ENCODE measurements around the gene ARRDC4.
A peak's percentile ranks its signal among the peaks of the same experiment; 100 is the strongest.

ARRDC4 gene, protein sequence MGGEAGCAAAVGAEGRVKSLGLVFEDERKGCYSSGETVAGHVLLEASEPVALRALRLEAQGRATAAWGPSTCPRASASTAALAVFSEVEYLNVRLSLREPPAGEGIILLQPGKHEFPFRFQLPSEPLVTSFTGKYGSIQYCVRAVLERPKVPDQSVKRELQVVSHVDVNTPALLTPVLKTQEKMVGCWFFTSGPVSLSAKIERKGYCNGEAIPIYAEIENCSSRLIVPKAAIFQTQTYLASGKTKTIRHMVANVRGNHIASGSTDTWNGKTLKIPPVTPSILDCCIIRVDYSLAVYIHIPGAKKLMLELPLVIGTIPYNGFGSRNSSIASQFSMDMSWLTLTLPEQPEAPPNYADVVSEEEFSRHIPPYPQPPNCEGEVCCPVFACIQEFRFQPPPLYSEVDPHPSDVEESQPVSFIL

DNA sequence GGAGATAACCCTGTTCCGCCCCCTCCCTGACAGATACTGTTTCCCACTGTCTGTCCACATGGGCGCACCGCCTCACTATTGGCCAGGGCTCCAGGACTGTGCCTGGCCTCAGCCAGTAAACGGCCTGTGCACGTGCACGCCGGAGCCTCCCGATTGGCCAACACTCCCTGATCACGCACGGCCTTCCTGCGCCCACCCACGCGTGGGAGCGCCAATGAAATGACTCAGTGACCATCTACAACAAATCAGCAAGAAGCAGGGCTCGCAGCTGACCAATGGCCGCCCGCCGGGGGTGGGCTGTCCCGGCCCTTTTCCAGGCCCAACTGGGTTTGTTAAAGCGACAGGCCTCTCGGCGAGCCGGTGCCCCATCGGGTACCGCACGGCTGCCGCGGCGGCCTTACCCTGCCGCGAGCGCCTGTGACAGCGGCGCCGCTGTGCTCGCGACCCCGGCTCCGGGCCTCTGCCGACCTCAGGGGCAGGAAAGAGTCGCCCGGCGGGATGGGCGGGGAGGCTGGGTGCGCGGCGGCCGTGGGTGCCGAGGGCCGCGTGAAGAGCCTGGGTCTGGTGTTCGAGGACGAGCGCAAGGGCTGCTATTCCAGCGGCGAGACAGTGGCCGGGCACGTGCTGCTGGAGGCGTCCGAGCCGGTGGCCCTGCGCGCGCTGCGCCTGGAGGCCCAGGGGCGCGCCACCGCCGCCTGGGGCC lies at the start of gene ARRDC4:
Gene ARRDC4 (plus strand): TSS at position 340 of the 703 bp plus-strand sequence. CDS start 159 bp downstream, at position 499.
- DNase-seq, result peak; percentile 99 to 100

DNA sequence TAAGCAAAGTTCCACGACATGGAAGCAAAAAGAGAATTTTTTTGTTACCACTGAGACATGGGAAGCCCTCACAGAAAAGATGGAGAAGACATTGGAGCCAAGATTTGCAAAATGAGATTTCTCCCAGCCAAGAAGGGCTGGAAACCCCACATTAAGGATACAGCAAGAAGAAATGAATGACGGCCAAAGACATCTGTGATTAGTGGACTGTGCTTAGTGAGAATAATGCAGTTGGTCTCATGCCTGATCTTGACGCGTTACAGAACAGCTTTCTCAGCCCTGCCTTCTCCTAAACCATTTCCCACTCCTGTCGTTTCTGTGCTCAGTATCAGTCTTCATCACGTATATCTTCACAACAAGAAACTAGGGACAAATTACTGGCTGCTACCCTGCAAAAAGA lies 45.8 kb upstream of the ARRDC4 start:
- DNase-seq, result no peak

DNA sequence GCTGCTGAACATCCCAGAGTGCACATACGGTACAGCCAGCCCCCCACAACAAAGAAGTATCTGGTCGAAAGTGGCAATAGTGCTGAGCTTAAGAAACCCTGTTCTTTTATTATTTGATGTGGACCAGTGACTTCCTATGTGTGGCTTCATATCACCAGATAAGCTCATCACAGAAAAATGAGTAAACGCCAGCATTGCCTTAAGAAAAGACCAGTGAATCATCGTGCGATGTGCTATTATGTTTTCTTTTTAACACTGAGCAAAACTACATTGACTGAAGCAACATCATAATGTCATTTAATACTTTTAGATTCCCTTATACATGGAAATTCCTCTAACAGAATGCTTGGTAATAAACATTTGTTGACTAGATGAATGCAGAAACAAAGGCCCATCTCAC lies 45.2 kb upstream of the ARRDC4 start:
- no peak for DNase-seq

DNA sequence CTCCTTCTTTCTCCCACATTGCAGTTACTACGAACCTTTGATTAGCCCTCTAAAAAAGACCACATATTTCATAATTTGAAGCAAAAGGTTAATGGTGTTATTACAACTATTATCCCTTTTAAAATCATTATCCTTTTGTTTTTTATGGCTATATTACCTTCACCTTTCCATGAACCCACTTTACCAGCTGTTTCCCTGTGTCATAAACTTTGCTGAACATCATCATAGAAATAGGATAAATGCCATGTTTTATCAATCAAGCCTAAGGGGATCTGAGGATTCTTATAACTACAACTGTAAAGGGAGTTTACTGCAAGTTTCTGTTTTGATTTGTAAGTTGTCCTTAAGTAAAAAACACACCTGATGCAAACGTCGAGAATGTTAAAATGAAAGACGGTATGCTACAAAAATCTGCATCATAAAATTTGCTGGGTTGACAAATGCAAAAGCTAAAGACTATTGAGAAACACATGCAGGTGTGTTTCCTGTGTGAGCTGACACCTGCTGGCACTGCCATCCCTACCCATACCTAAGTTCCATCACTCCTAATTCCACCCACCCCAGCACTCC lies 39.1 kb upstream of the ARRDC4 start:
- no peak for DNase-seq

DNA sequence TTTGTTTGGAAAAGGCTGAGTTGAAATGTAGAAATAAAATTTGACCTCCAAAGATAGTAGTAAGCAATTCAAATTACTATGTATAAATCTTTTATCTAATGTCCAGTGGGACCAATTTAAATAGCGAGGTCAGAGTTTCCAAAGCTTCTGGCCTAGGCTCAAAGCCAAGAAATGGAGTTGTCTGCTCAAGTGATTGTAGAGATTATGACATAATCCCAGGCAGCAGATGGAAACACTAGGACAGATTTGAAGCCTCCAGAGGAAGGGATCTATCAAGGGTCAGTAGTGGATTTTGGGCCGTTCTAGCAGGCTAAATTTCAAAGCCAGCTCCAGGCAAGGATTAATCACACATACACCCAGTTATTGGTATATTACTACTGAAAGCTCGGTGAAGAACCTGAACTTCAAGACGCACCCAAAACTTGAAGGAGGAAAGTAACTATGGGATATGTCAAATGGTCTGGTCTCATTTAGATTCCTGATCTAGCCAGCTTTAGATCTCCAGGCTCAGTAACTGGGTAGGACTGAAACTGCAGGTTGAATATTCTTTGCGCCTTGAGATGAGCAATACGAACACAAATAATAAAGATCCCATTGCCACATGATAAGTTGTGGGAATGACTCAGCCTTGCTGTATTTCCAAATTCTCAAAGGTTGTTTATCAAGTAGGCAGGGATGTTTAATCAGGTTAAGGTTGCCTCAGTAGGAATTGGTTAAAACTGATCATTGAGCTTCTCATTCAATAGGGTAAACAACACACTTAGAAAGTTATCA lies 30.9 kb upstream of the ARRDC4 start:
- peak; percentile 53 to 86 for DNase-seq

DNA sequence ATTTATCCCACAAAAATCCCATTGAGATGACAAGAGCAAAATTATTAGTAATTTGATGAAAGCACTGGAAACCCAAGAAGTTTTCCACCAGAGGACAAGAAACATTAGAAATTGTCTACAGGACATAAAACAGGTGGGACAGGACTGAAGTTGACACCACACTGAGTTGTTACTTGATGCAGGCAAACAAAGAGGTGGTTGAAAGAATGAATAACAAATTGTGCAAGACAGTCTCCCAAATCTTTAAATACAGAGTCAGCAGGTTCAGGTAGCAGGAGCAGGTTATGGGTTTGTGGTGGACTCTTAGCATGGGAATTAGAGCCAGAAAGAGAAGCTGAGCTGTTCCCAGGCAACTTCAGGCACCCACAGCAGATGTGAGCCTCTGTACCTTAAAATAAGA lies 30.3 kb upstream of the ARRDC4 start:
- no peak for DNase-seq

DNA sequence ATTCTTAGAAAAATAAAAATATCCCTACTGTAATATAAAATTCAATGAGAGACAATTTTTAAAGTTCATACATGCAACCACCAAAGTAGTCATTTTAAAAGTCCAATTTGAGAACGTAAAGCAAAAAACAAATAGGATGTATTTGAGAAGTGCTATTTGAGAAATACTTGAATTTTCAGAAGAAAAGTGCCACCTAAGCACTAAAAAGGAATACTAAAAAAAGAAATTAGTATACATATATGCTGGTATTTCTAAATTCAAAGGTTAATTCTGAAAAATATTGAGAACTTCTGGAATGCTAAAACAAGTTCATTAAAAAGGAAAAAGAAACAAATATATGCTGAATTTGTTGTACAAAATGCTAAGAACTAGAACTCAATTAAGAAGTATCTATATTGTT lies 29.2 kb upstream of the ARRDC4 start:
- no peak for DNase-seq

DNA sequence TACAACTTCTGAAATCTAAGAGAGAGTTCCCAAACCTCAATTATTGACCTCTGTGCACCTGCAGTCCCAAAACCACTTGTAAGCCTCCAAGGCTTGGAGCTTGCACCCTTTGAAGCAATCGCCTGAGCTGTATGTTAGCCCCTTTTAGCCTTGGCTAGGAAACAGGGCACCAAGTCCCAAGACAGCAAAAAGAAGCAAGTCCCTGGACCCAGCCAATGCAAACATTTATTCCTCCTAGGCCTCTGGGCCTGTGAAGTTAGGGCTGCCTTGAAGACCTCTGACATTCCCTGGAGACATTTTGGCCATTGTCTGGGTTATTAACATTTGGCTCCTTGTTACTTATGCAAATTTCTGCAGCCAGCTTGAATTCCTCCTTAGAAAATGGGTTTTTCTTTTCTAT lies 26.9 kb upstream of the ARRDC4 start:
- DNase-seq, result no peak

DNA sequence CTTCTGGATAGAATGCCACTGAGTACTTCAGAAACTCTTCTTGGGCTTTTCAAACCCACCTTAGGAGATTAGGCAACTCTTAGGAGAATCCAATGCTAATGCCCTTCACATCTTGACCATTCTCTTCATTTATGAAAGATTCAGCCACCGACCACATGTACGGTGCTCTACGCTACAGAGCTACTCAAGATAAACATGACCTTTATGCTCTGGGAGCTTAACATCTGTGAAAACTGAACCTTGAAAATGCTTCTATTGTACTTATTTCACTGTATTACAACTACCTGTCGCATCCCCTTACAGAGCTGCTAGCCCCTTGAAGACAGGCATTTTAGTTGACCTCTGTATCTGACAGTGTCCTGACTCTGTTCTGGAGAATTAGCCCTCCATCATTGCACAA lies 19.5 kb upstream of the ARRDC4 start:
- DNase-seq, result no peak

DNA sequence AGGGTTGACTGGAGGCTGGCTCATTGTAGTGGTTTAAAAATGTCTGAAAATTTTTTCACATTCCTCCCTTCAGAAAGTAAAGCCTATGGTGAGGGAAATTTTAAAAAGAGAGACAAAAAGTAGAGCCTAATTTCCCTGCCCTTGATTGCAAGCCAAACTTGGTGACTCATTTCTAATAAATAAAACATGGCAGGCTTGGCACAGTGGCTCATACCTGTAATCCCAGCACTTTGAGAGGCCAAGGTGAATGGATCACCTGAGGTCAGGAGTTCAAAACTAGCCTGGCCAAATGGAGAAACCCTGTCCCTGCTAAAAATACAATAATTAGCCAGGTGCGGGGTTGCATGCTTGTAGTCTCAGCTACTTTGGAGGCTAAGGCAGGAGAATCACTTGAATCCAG lies 18.9 kb upstream of the ARRDC4 start:
- DNase-seq, result no peak

DNA sequence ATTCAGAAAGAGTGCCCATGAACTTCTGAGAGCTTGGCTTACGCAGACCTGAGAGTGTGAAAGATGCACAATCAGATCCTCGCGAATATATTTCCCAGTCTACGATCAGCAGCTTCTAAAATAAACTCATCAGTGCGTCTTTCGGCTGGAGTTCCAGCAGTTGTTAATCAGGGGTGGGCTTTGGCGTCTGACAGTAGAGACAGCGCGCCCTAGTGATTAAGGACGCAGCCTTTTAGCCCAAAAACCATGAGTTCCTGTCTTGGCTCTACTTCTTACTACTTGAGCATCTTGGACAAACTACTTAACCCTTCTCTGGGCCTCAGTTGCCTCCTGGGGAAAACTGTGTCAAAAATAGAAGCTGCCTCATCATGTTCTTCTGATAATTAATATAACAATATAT lies 15.8 kb upstream of the ARRDC4 start:
- no peak for DNase-seq

DNA sequence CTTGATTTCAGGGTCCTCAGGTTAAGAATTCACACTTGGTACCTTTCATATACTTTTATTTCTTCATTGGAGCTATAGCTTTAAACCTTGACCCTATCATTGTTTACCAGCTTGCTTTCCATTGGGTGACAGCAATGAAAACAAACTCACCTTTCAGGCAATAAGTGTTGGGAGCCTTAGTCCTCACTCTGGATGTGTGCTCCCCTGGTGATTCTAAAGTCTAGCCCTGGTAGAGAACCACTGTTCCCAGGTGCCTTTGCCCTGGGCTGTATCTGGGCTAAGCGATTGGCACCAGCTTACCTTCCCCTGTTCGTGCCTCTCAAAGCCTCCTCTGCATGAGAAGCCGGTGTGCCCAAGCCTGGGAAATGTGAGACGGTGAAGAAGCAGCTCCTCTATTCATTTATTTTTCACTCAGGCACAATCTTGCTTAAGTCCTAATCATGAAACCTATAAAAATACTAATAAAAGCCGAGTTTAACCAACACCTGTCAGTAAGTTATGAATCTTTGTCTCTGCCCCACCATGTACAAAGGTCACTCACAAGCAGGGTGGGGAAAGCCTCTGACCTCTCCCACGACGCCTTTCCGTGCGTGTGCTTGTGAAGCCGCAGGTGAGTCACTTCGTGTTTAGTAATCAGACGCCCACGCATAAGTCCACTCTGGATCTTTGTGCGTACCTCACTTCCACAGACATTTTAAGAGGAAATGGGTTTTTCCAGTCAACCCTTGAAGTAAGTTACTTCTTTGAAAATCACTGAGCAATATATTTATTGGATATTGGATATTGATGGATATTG lies 12.8 kb upstream of the ARRDC4 start:
- DNase-seq, result no peak

DNA sequence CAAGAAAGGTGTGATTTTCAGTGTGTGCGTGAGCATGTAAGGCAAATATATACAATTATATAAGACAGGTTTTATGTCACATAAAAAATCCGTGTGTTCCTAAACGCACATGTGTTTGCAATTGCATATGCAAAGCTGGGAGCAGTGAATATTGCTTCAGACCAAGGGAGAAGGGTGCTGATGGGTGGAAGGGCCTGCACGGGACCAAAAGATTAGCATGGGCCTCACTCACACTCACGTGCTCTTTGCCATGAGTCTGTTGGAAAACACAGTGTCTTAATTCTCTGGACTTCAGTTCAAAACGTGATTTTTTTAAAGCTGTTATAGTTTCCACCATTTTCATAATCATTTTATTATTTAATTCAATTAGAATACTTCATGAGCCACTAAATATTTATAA lies 7.2 kb upstream of the ARRDC4 start:
- no peak for DNase-seq

DNA sequence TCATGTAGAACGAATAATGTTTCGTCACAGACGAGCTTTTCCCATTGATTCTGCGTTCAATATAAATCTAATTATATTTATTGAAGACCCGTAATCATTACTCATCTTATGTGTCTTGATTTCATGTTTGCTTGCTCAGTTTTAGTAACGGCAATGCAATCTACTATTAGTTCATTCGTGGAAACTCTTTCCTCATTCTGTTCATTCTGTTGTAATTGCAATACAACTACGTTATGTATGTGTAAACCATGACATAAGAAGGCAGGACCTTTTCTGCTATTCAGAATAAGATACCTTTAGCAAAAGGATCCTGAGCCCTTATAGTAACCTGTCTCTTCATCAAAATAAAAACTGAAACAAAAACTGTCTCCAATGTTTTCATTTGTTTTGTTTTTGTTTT lies 6.8 kb upstream of the ARRDC4 start:
- no peak for DNase-seq

DNA sequence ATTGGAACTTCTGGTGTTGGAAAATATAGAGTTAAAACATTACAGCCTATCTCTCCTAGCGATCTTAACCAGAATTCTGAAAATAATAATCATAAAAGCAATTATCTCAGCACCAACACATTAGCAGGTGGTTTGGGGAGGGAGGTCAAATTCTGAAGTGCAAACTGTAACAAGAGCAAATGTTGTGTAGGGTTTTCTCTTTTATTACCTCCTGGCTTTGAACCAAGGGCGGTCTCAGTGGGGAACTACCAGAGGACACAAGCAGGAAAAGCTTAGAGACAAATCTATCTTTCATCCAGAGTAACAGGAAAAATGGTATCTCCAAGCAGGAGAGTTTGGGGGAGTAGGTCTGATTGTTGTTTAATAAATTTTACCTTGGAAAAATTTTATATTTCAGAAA lies 5.5 kb upstream of the ARRDC4 start:
- DNase-seq, result no peak

DNA sequence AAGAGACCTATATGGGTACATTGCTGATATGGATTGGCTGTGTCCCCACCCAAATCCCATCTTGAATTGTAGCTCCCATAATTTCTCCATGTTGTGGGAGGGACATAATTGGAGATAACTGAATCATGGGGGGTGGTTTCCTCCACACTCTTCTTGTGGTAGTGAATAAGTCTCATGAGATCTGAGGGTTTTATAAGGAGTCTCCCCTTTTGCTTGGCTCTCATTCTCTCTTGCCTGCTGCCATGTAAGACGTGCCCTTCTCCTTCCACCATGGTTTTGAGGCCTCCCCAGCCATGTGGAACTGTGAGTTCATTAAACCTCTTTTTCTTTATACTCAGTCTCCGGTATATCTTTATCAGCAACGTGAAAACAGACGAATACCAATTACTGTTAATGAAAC lies 5.0 kb upstream of the ARRDC4 start:
- DNase-seq, result no peak

DNA sequence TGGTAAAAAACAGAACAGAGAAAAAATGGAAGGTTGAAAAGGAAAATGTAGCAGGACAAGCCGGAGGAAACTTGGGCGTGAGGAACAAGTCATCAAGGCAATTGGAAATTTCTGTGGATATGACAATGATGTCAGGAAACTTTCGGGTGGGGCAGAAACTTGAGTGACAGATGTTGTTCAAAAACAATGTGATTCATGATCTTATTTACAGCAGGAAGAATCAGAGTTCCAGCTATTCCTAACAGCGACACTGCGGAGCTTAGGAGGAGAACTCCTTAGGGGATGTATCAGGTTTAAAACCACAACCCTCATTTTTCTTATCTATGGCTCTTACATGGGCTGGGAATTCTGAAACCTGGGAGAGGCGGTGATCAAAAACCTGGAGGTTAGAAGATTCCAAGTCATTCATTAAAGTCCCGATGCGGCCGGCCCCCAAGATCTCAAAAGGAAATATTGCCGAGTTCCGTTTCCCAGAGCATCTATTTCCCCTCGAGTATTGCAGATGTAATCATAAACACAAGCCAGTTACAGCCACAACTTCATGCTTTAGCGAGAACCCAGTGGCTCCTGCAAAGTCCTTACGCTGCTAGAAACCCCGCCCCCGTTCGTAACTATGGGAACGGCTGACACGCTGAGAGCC lies 659 bp upstream of the ARRDC4 start:
- DNase-seq, result peak in 1 of 2 experiments; percentile 44

DNA sequence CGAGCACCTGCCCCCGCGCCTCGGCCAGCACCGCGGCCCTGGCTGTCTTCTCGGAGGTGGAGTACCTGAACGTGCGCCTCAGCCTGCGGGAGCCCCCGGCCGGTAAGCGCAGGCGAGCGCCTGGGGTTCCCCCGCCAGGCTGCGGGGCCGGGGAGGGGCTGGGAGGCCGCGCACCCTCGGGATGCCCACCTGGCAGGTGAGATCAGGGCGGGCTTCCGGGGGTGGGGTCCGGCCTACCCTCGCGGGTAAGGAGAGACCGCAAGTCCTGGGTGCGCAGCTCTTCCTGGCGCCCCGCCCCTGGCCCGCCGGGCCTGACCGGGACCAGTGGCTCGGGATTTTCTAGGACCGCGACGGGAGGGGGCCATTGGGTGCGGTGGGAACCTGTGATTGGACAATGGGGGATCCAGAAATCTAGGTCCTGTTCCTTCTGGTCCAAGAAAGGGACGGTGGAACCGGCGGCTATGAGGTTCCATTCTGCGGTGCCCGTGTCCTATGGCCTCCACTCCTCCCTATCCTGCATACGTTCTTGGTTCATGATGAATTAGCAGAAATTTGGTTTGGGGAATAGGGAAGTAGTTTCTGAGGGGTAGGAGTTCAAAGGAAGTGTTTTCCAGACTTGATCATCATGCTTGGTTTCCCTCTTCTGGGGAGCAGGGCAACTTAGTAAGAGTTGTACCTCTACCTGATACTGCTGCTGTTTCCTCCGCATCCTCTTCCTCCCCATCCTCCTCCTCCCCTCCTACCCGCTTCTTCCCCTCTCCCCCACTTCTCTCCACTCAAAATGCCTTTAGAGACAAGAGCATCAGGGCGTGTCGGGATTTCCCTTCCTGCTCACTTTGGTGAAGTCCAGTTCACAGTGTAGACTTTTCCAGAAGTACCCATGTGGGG lies 808 bp downstream of the ARRDC4 start:
- peak in 1 of 2 experiments; percentile 37 for DNase-seq

DNA sequence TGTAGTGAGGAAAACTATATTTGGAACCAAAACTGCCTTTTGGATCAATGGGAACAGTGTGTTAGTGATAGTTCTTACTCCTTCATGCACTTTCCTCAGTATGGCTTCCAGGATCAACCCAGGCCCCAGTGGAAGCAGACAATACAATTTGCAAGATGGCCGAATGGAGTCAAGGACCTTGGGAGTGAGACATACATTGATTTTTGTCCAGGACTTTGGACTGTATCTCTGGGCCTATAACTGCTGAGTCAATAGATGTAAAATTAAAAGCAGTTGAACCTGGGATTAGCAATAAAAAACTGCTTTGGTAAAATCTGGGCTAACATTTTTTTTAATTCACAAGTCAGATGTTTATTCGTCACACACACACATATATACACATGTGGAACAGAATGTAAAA lies 1.8 kb downstream of the ARRDC4 start:
- DNase-seq, result no peak

DNA sequence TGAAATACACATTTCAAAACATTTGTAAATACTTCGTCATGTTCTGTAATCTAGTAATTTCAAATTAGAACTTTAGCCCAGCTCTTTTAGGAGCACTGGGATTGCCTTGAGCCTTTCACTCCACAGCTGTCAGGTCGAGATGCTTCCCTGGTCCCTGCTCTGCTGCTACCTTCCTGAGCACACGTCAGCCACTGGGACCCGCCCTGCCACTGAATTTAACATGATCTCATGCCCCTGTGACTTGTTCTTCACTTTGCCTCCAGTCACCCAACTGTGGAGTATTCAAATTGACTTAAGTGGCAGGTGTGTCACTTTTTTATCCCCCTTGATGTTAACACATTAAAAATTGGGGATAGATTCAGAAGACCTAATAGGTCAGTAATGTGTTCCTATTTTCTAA lies 3.3 kb downstream of the ARRDC4 start:
- DNase-seq, result no peak

DNA sequence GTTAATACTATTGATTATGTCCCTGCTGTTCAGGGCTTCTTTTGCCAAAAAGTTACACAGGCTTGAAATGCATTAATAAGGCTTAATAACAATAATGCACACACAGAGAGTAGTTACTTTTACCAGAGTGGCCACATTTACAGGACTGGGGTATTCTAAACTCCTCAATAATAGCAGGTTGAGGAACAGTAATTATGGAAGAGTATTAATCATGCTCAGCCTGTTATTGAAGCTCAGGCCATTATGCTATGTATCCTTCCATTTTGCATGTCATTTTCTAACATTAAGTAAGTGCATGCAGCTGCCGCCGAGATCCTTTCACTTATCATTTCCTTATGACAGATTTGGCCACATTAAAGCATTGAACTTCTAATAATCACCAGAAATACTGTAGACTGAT lies 5.7 kb downstream of the ARRDC4 start:
- no peak for DNase-seq

Measured in NCI-H524 (cell line).